Effector CD4-positive, alpha-beta T cell (primary cell): ENCODE data around the gene LSM4.

Experiments used
- DNase-seq: peaks from one replicate; pipeline ENCODE4 v3.0.0-alpha.2; 2020

The LSM4 gene

GRCh38 chr19:18310966-18311365, 11.9 kb downstream of the LSM4 start:
- no peak for DNase-seq

- no peak for DNase-seq
Measured at GRCh38 chr19:18310118-18310909, 12.6 kb downstream of the LSM4 start.

DNA sequence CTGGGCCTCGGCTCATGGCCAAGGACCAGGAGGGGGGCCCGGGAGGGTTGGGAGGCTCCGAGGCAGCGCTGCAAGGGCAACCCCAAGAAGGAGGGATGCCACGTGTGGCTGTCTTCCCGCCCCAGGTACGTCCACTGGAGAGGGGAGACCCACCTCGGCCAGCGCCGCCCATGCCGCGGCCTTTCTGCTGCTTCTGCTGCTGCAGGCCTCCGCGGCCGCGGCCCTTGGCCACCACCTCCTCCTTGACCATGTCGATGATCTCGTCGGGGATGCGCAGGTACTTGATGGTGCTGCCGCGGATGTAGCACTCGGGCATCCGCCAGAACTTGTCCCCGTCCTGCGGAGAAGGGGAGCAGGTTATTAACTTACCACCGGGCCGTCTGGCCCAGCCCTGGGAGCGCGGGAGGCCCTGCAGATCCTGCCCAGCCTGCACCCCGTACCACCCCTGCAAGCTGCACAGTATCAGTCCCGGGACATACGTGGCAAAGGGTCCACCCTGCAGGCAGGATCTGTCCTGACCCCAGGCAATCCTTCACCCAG, 13.3 kb downstream of the LSM4 start:
- no peak for DNase-seq

DNA sequence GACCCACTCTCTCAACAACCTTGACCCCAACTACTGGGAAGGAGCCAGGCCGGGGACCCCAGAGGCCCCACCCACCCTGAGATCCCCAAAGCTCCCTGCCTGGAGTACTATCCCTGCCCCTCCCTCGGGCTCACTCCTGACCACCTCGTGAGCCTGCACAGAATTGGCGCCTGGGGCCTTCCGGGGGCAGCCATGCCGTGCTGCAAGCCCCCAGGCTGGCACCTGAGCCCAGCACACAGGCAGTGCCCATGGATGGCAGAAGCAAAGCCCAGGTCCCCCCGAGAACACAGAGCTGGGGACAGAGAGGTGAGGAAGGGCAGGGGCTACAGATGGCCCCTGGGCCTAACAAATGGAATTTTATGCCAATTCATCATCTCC, 13.9 kb downstream of the LSM4 start:
- DNase-seq, result no peak

GRCh38 chr19:18308051-18308947, 14.6 kb downstream of the LSM4 start:
- DNase-seq, result no peak

GRCh38 chr19:18307271-18307681, 15.6 kb downstream of the LSM4 start:
- DNase-seq, result no peak

DNA sequence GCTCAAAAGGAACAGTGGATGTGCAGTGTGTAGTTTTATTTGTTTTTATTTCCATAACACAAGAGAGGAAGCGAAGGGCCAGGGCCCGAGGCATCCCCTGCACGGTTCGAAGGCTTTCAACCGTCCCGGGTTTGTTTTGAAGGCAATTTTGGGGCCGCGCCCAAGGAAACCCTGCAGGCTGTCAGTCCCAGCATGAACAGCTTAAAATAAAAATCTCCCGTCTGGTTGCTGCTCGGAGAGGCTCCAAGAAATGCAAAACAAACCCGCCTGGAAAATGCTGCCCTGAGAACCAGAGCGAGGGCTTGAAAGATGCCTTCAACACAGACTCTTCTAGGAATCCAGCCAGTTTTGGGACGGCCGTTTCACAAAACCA, 16.0 kb downstream of the LSM4 start:
- no peak for DNase-seq

DNA sequence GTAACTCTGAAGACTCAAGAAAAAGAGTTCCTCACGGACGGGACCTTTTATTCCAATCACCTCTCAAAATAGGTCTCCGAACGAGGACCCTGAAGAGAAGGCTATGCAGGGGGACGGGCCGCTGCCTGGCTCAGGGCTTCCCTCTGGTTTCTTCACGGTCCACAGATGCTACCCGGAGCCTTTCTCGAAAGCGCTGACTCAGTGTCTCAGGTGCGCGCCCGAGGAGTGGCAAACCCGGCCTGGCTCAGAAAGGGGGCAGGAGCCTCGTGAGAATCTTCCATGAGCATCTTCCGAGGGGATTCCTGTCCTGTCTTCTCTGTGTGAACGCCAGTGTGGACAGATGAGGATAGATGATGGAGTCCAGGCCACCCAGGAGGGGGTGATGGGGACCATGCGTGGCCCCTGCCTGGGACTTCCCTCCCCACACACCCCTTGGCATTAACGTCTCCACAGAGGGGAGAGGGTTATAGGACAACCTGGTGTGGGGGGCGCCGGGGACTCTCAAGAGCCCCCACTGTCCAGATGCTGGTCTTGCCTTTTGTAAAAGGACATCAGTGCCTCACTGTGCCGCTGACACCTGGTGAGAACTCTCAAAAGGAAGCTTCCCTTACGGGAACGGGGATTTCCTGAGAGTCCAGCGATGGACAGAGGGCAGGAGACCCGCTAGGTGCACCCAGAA, 16.5 kb downstream of the LSM4 start:
- DNase-seq, result no peak

- peak; percentile 77 for DNase-seq
Measured at GRCh38 chr19:18304458-18305310, 18.2 kb downstream of the LSM4 start.

DNA sequence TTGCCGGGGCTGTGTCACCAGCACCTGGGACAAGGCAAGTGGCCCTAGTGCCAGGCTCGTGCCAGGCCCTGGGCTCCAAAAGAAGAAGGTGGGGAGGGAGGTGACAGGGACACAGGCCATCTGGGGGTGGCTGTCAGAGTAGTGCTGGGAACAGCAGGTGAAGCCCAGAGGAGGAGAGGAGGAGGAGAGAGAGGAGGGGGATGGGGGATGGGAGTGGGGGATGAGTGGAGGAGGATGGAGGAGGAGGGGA, 18.7 kb downstream of the LSM4 start:
- no peak for DNase-seq

DNA sequence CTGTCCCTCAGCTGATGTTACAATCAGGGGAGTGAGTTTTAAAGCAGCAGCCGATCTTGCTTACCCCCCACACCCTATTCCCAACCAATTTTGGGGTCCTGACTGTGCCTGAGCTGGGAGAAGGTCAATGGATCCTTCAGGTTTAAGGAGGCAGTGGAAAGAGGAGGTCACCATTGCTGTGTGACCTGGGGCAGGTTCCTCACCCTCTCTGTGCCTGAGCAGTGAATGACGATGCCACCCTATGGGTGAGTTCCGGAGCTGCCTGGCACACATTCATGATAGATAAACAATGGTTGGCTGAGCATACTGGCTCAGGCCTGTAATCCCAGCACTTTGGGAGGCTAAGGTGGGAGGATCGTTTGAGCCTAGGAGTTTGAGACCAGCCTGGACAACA, 21.2 kb downstream of the LSM4 start:
- DNase-seq, result no peak

DNA sequence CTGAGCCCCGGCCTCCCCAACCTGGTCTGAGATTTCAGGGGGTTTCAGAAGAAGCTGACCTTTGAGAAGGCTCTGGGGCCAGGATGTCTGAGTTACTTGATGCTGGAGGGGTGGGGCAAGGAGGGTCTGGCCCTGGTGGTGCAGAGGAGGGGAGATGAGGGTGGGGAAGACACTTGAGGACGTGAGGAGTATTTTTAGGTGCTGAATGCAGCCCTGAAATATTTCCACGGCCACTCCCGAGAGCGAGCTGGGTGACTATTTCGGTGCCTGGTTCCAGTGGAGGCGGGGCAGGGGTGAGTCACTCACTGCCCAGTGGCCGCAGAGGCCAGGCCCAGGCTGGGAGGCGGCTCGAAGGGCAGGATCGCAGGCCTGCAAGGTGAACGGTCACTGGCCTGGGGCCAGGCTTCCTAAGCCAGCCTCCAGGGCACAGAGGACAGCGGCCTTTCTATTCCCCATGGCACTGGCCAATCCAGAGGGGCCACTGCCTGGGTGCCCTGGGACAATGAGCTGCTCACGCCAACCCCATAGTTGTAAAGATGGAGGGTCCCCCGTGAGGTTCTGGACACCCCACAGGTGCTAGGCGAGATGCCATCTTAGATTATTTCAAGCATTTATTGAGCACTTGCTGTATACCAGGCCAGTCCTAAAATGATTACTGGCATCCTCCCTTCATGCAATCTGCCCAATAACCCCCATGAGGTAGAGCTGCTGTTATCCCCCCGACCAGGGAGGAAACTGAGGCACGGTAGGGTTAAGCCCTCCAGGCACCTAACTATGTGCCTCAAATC, 21.8 kb downstream of the LSM4 start:
- DNase-seq, result no peak

GRCh38 chr19:18299654-18300053, 23.2 kb downstream of the LSM4 start:
- DNase-seq, result no peak

DNA sequence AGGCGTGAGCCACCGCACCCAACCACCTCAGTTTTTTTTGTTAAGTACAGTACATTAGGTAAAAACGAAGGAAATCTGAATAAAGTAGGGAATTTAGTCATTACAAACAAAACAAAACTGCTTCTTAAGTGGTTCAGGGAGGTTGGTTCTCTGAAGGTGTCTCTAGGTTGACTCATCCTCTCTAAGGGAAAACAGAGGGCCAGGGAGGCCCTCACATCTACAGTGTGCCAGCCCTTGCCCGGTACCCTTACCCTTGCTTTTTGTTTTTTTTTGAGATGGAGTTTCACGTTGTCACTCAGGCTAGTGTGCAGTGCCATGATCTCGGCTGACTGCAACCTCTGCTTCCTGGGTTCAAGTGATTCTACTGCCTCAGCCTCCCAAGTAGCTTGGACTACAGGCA, 24.3 kb downstream of the LSM4 start:
- DNase-seq, result no peak

GRCh38 chr19:18297308-18297707, 25.6 kb downstream of the LSM4 start:
- DNase-seq, result no peak

GRCh38 chr19:18295034-18295451, 27.8 kb downstream of the LSM4 start:
- no peak for DNase-seq

GRCh38 chr19:18294467-18294864, 28.4 kb downstream of the LSM4 start:
- peak; percentile 95 for DNase-seq

- no peak for DNase-seq
Measured at GRCh38 chr19:18293642-18294466, 29.0 kb downstream of the LSM4 start.

- DNase-seq, result no peak
Measured at GRCh38 chr19:18292810-18293641, 29.9 kb downstream of the LSM4 start.

DNA sequence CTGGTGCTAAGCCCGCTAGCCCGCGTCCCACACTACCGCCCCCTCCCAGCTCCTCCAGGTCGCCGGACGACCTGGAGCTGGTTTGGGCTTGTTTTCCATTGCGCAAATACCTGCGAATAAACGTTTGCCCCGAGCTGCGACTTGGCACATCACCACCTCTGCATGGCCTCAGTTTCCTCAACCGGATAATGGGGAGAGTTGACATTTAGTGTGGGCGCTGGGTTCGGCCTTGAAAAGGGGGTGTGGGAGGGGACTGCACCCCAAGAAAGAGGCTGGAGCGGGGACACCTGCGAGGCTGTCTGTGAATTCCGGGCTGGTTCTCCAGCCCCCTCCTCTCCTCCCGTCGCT, 30.4 kb downstream of the LSM4 start:
- DNase-seq, result no peak
